Measurements from ENCODE around the gene UBIAD1.

GRCh38 chr1:11272544-11272831 is 510 bp upstream of the UBIAD1 start:
- TF ChIP-seq CTCF (IDR thresholded peaks at IDR 0.05; ENCODE audit: poor library complexity, severe bottlenecking) (peak; percentile 47), REST (IDR thresholded peaks at IDR 0.05; ENCODE audit: borderline replicate concordance) (no peak), EZH2 (IDR thresholded peaks at IDR 0.05; ENCODE audit: borderline replicate concordance, insufficient read depth, low read length, poor library complexity, severe bottlenecking) (no peak), SMC3 (conservative IDR thresholded peaks at IDR 0.05; ENCODE audit: poor library complexity) (peak; percentile 39), POLR2AphosphoS5 (IDR thresholded peaks at IDR 0.05) (no peak), EP300 (conservative IDR thresholded peaks at IDR 0.05; ENCODE audit: poor library complexity, severe bottlenecking) (no peak), TAF1 (IDR thresholded peaks at IDR 0.05; ENCODE audit: low read depth) (no peak)

Data from neural cell (in vitro differentiated cells).